Non-pigmented ciliary epithelial cell (primary cell): ENCODE results near the gene NCAPG2.

Experiments
- DNase-seq: peaks from one replicate; pipeline ENCODE4 v3.0.0-alpha.2; 2010; ENCODE audit warnings: low read depth

Gene NCAPG2

GRCh38 chr7:158595068-158595467, 109.5 kb downstream of the NCAPG2 start:
- no peak for DNase-seq

GRCh38 chr7:158592541-158592940, 112.1 kb downstream of the NCAPG2 start:
- no peak for DNase-seq

GRCh38 chr7:158591944-158592343, 112.7 kb downstream of the NCAPG2 start:
- no peak for DNase-seq

GRCh38 chr7:158590181-158590530, 114.4 kb downstream of the NCAPG2 start:
- no peak for DNase-seq

- DNase-seq, result no peak
These were observed 115.0 kb downstream of the NCAPG2 start for GRCh38 chr7:158589653-158590052.

GRCh38 chr7:158588878-158589442, 115.6 kb downstream of the NCAPG2 start:
- no peak for DNase-seq

- no peak for DNase-seq
These were observed 116.3 kb downstream of the NCAPG2 start for GRCh38 chr7:158588085-158588877.

- no peak for DNase-seq
These were observed 117.2 kb downstream of the NCAPG2 start, which contains the start of gene PTPRN2 for GRCh38 chr7:158587162-158588084. Gene PTPRN2 (minus strand): TSS chr7:158587823.

GRCh38 chr7:158586499-158587161, 118.0 kb downstream of the NCAPG2 start:
- no peak for DNase-seq

- no peak for DNase-seq
These were observed 118.7 kb downstream of the NCAPG2 start for GRCh38 chr7:158585721-158586498.

- no peak for DNase-seq
These were observed 120.2 kb downstream of the NCAPG2 start for GRCh38 chr7:158584407-158584806.

GRCh38 chr7:158583810-158584209, 120.8 kb downstream of the NCAPG2 start:
- DNase-seq, result no peak

GRCh38 chr7:158583143-158583542, 121.5 kb downstream of the NCAPG2 start:
- no peak for DNase-seq

- DNase-seq, result no peak
These were observed 122.5 kb downstream of the NCAPG2 start for GRCh38 chr7:158582089-158582456.

GRCh38 chr7:158581440-158582088, 123.0 kb downstream of the NCAPG2 start:
- no peak for DNase-seq
